ENCODE data around the gene SPACDR.

- TF ChIP-seq RBM22 (IDR thresholded peaks at IDR 0.05; ENCODE audit: low read depth, low read length, poor library complexity, severe bottlenecking) (no peak), CTCF (IDR thresholded peaks at IDR 0.05 in 2 of 3, conservative IDR thresholded peaks at IDR 0.05 in 1 of 3; ENCODE audit: insufficient read depth in 2 of 3, low read depth in 1 of 3, low read length in 3 of 3) (no peak), ZBTB11 (CRISPR knock-in tag; IDR thresholded peaks at IDR 0.05) (no peak), MAZ (CRISPR knock-in tag; conservative IDR thresholded peaks at IDR 0.05 in 1 of 2, IDR thresholded peaks at IDR 0.05 in 1 of 2) (no peak), ARID4B (CRISPR knock-in tag; IDR thresholded peaks at IDR 0.05) (no peak), POLR2A (conservative IDR thresholded peaks at IDR 0.05) (no peak), BMI1 (IDR thresholded peaks at IDR 0.05; ENCODE audit: low read length) (no peak), GATA2 (CRISPR knock-in tag; IDR thresholded peaks at IDR 0.05) (no peak), CBX5 (IDR thresholded peaks at IDR 0.05; ENCODE audit: borderline replicate concordance, low read depth) (no peak), SMARCB1 (IDR thresholded peaks at IDR 0.05; ENCODE audit: insufficient read length, low read depth) (no peak)
These were observed 11.5 kb upstream of the SPACDR start for GRCh38 chr7:100475549-100475948.

Measured in K562 (cell line).